ENCODE data around the gene UTP11. TPM values are rescaled to one million over a fixed set of nuclear protein-coding genes. Genes with fewer than 3 reads are reported as not detected.
A peak's percentile ranks its signal among the peaks of the same experiment; 100 is the strongest.
"Not testable (repeated sequence)": the region's sequence is repeated elsewhere in the genome, so short reads cannot be mapped to it uniquely, and the experiment has no call there.

Gene UTP11, protein sequence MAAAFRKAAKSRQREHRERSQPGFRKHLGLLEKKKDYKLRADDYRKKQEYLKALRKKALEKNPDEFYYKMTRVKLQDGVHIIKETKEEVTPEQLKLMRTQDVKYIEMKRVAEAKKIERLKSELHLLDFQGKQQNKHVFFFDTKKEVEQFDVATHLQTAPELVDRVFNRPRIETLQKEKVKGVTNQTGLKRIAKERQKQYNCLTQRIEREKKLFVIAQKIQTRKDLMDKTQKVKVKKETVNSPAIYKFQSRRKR
- polyA plus RNA-seq (2013) = 33.5 TPM

DNA sequence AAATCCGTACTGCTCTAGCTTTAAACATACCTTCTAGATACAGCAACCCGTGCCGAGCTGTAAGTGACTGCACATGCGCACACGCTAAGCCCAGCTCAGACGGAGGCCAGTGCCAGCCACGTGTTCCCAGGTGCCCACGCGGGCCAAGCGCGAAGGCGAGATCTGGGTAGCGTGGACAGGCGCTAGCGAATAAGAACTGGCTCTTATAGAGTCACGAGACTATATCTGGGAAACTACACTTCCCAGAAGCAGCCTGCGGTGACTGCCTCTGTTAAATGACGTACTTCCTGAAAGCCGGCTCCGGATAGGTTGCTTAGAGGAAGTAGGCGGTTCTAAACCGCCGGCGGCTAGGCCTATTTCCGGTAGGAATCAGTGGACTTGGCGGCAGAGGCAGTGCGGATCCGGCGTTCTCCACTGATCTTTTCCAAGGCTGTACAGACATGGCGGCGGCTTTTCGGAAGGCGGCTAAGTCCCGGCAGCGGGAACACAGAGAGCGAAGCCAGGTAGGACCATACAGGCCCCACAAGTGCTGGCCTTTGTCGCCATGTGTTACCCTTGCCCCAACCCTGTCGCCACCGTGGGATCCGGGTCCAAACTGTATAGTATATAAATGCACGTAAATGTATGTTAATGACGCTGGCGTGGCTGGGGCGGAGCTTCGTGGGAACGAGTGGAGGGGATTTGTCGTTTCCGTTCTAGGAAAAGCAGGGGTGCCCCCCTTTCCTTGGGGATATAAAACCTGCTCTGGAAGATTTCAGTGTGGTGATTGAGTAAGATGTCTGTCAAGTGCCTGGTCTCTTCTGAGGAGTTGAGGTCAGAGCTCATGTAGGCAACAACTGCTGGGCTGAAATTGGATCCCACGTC, at the start of gene UTP11:
Gene UTP11 (plus strand): TSS at position 372 of the 864 bp plus-strand sequence. CDS start 69 bp downstream, at position 441.
- peaks cover 0 to 30% (median 21%) of the 10 kb centered on the region in 4 experiments for H3K36me3 ChIP-seq (ENCODE audit: control insufficient read depth in 4 of 4, insufficient read depth in 4 of 4, low read length in 3 of 4)
- DNase-seq = peak; percentile 98 to 99 (median 98)
- H3K27ac ChIP-seq (ENCODE audit: insufficient read depth in 1 of 2, low read depth in 1 of 2, low read length in 2 of 2, poor library complexity in 1 of 2, severe bottlenecking in 2 of 2) = peak within 1 kb of the TSS; percentile 90 to 96
- H3K9me3 ChIP-seq (ENCODE audit: control extremely low read depth in 1 of 5, control insufficient read depth in 4 of 5, insufficient read depth in 2 of 5, low read depth in 1 of 5, low read length in 4 of 5) = no peaks in the 10 kb centered on the region
- H3K27me3 ChIP-seq (replicated peaks in 2 of 5; ENCODE audit: control insufficient read depth in 4 of 5, insufficient read depth in 5 of 5, low read length in 4 of 5) = no peaks in the 10 kb centered on the region
- 2% methylated on average over 49 of the region's 49 CpGs for WGBS (ENCODE audit: insufficient coverage)
- POLR2A ChIA-PET = interaction anchor here (0.8 to 3.1 kb wide), 5 partner anchors 11 to 23 kb away, joined by 3 to 17 read pairs (median 3); partner anchors contain the start of gene SF3A3
- CTCF ChIA-PET = interaction anchor here (23.3 kb wide), 1 partner anchor 16 kb away, joined by 445 read pairs; the partner anchor contains the start of gene SF3A3
- peak within 1 kb of the TSS; percentile 58 to 98 (median 84) for H3K4me3 ChIP-seq (ENCODE audit: control insufficient read depth in 1 of 7, extremely low read depth in 1 of 7, insufficient read depth in 4 of 7, low read depth in 2 of 7, low read length in 6 of 7)
- H3K4me1 ChIP-seq (ENCODE audit: control extremely low read depth in 1 of 4, control insufficient read depth in 4 of 4, insufficient read depth in 4 of 4, low read length in 3 of 4) = peaks cover 9 to 67% (median 46%) of the 10 kb centered on the region in 4 experiments

DNA sequence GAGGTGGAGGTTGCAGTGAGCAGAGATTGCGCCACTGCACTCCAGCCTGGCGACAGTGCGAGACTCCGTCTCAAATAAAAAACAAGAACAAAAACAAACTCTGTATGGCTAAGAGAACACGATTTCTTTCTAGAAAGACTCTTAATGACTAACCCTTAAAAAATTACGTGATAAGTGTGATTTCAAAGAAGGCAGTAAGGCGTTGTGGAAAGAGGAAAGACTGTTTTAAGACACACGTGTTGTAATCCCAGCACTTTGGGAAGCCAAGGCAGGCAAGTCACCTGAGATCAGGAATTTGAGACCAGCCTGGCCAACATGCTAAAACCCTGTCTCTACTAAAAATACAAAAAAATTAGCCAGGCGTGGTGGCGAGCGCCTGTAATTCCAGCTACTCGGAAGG, 48.4 kb upstream of the UTP11 start:
- H3K27me3 ChIP-seq (replicated peaks in 2 of 5; ENCODE audit: control insufficient read depth in 4 of 5, insufficient read depth in 5 of 5, low read length in 4 of 5); H3K4me1 ChIP-seq (ENCODE audit: control extremely low read depth in 1 of 4, control insufficient read depth in 4 of 4, insufficient read depth in 4 of 4, low read length in 3 of 4); CTCF ChIA-PET; POLR2A ChIA-PET; H3K9me3 ChIP-seq (ENCODE audit: control extremely low read depth in 1 of 5, control insufficient read depth in 4 of 5, insufficient read depth in 2 of 5, low read depth in 1 of 5, low read length in 4 of 5); H3K4me3 ChIP-seq (ENCODE audit: control insufficient read depth in 1 of 7, extremely low read depth in 1 of 7, insufficient read depth in 4 of 7, low read depth in 2 of 7, low read length in 6 of 7); H3K27ac ChIP-seq (ENCODE audit: insufficient read depth in 1 of 2, low read depth in 1 of 2, low read length in 2 of 2, poor library complexity in 1 of 2, severe bottlenecking in 2 of 2); DNase-seq: not testable (repeated sequence)
- peaks cover 19 to 64% (median 41%) of the 10 kb centered on the region in 4 experiments for H3K36me3 ChIP-seq (ENCODE audit: control insufficient read depth in 4 of 4, insufficient read depth in 4 of 4, low read length in 3 of 4)
- WGBS (ENCODE audit: insufficient coverage) = 84% methylated on average over 11 of the region's 12 CpGs

DNA sequence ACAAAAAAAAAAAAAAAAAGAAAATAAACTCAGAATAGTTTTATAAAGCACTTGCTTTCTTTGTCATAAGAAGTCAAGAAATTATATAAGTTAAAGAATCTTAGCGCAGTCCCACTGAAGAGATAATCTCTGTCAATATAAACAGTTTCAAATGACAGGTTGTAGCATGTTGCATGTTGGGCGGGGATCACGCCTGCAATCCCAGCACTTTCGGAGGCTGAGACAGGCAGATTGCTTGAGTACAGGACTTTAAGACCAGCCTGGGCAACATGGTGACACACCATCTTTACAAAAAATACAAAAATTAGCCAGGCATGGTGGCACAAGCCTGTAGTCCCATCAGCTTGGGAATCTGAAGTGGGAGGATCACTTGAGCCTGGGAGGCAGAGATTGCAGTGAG, 47.2 kb upstream of the UTP11 start:
- peaks cover 20 to 63% (median 38%) of the 10 kb centered on the region in 4 experiments for H3K36me3 ChIP-seq (ENCODE audit: control insufficient read depth in 4 of 4, insufficient read depth in 4 of 4, low read length in 3 of 4)
- no peak overlapping the region for H3K4me3 ChIP-seq (ENCODE audit: control insufficient read depth in 1 of 7, extremely low read depth in 1 of 7, insufficient read depth in 4 of 7, low read depth in 2 of 7, low read length in 6 of 7)
- no peak overlapping the region for H3K27ac ChIP-seq (ENCODE audit: insufficient read depth in 1 of 2, low read depth in 1 of 2, low read length in 2 of 2, poor library complexity in 1 of 2, severe bottlenecking in 2 of 2)
- WGBS (ENCODE audit: insufficient coverage) = 98% methylated on average over 4 of the region's 4 CpGs
- H3K27me3 ChIP-seq (replicated peaks in 2 of 5; ENCODE audit: control insufficient read depth in 4 of 5, insufficient read depth in 5 of 5, low read length in 4 of 5) = no peaks in the 10 kb centered on the region
- POLR2A ChIA-PET = no interaction called here
- CTCF ChIA-PET = interaction anchor here (1.6 kb wide), 1 partner anchor 12 kb away, joined by 6 read pairs; no protein-coding TSS in a partner anchor
- no peaks in the 10 kb centered on the region for H3K4me1 ChIP-seq (ENCODE audit: control extremely low read depth in 1 of 4, control insufficient read depth in 4 of 4, insufficient read depth in 4 of 4, low read length in 3 of 4)
- no peak for DNase-seq
- H3K9me3 ChIP-seq (ENCODE audit: control extremely low read depth in 1 of 5, control insufficient read depth in 4 of 5, insufficient read depth in 2 of 5, low read depth in 1 of 5, low read length in 4 of 5) = no peaks in the 10 kb centered on the region

DNA sequence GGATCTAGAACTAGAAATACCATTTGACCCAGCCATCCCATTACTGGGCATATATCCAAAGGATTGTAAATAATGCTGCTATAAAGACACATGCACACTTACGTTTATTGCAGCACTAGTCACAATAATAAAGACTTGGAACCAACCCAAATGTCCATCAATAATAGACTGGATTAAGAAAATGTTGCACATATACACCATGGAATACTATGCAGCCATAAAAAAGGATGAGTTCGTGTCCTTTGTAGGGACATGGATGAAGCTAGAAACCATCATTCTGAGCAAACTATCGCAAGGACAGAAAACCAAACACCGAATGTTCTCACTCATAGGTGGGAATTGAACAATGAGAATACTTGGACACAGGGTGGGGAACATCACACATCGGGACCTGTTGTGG, 38.9 kb upstream of the UTP11 start:
- H3K27me3 ChIP-seq (replicated peaks in 2 of 5; ENCODE audit: control insufficient read depth in 4 of 5, insufficient read depth in 5 of 5, low read length in 4 of 5); H3K4me1 ChIP-seq (ENCODE audit: control extremely low read depth in 1 of 4, control insufficient read depth in 4 of 4, insufficient read depth in 4 of 4, low read length in 3 of 4); DNase-seq; H3K27ac ChIP-seq (ENCODE audit: insufficient read depth in 1 of 2, low read depth in 1 of 2, low read length in 2 of 2, poor library complexity in 1 of 2, severe bottlenecking in 2 of 2); H3K9me3 ChIP-seq (ENCODE audit: control extremely low read depth in 1 of 5, control insufficient read depth in 4 of 5, insufficient read depth in 2 of 5, low read depth in 1 of 5, low read length in 4 of 5); H3K4me3 ChIP-seq (ENCODE audit: control insufficient read depth in 1 of 7, extremely low read depth in 1 of 7, insufficient read depth in 4 of 7, low read depth in 2 of 7, low read length in 6 of 7); POLR2A ChIA-PET: not testable (repeated sequence)
- WGBS (ENCODE audit: insufficient coverage) = no CpG with 5 or more reads among the region's 5 CpGs
- CTCF ChIA-PET = interaction anchor here (1.5 kb wide), 1 partner anchor 93 kb away, joined by 4 read pairs; no protein-coding TSS in a partner anchor
- peaks cover 14 to 54% (median 45%) of the 10 kb centered on the region in 4 experiments for H3K36me3 ChIP-seq (ENCODE audit: control insufficient read depth in 4 of 4, insufficient read depth in 4 of 4, low read length in 3 of 4)

DNA sequence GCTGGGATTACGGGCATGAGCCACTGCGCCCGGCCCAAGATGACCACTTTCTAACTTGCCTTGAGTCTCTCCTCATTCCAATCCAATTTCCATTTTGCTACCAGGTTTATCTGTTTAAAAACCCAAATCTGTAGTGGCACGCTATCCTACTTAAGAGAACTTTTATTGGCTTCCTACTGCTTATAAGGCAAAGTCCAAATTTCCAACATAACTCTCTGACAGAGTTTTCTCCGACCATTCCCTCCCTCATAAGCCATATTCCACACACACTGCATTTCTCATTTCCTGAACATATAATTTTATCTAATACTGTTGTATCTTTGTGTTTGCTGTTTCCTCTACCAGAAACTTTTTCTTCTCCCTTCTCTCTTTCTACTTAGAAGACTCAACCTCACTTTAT, 38.0 kb upstream of the UTP11 start:
- H3K36me3 ChIP-seq (ENCODE audit: control insufficient read depth in 4 of 4, insufficient read depth in 4 of 4, low read length in 3 of 4) = peaks cover 14 to 53% (median 45%) of the 10 kb centered on the region in 4 experiments
- no peaks in the 10 kb centered on the region for H3K27me3 ChIP-seq (replicated peaks in 2 of 5; ENCODE audit: control insufficient read depth in 4 of 5, insufficient read depth in 5 of 5, low read length in 4 of 5)
- no peaks in the 10 kb centered on the region for H3K4me1 ChIP-seq (ENCODE audit: control extremely low read depth in 1 of 4, control insufficient read depth in 4 of 4, insufficient read depth in 4 of 4, low read length in 3 of 4)
- whole genome bisulfite sequencing (ENCODE audit: insufficient coverage) = 100% methylated on average over 4 of the region's 5 CpGs
- ChIA-PET CTCF (interaction anchor here (1.3 kb wide), 1 partner anchor 17 kb away, joined by 7 read pairs; no protein-coding TSS in a partner anchor), POLR2A (no interaction called here)
- no peak overlapping the region for H3K27ac ChIP-seq (ENCODE audit: insufficient read depth in 1 of 2, low read depth in 1 of 2, low read length in 2 of 2, poor library complexity in 1 of 2, severe bottlenecking in 2 of 2)
- no peak overlapping the region for H3K4me3 ChIP-seq (ENCODE audit: control insufficient read depth in 1 of 7, extremely low read depth in 1 of 7, insufficient read depth in 4 of 7, low read depth in 2 of 7, low read length in 6 of 7)
- no peak for DNase-seq
- H3K9me3 ChIP-seq (ENCODE audit: control extremely low read depth in 1 of 5, control insufficient read depth in 4 of 5, insufficient read depth in 2 of 5, low read depth in 1 of 5, low read length in 4 of 5) = no peaks in the 10 kb centered on the region

DNA sequence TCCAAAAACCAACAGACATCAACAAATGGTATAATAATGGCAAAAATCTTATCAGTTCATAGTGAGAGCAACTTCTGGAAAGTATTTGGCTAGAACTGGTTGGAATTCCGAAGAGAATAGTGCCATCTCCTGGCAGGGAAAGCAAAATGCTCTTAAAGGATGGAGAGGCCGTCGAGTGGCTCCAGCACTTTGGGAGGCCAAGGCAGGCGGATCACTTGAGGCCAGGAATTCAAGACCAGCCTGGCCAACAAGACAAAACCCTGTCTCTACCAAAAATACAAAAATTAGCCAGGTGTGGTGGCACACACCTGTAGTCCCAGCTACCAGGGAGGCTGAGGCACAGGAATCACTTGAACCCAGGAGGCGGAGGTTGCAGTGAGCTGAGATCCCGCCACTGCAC, 37.5 kb upstream of the UTP11 start:
- H3K36me3 ChIP-seq (ENCODE audit: control insufficient read depth in 4 of 4, insufficient read depth in 4 of 4, low read length in 3 of 4) = peaks cover 12 to 53% (median 47%) of the 10 kb centered on the region in 4 experiments
- H3K4me1 ChIP-seq (ENCODE audit: control extremely low read depth in 1 of 4, control insufficient read depth in 4 of 4, insufficient read depth in 4 of 4, low read length in 3 of 4); H3K27me3 ChIP-seq (replicated peaks in 2 of 5; ENCODE audit: control insufficient read depth in 4 of 5, insufficient read depth in 5 of 5, low read length in 4 of 5); H3K27ac ChIP-seq (ENCODE audit: insufficient read depth in 1 of 2, low read depth in 1 of 2, low read length in 2 of 2, poor library complexity in 1 of 2, severe bottlenecking in 2 of 2); H3K4me3 ChIP-seq (ENCODE audit: control insufficient read depth in 1 of 7, extremely low read depth in 1 of 7, insufficient read depth in 4 of 7, low read depth in 2 of 7, low read length in 6 of 7); H3K9me3 ChIP-seq (ENCODE audit: control extremely low read depth in 1 of 5, control insufficient read depth in 4 of 5, insufficient read depth in 2 of 5, low read depth in 1 of 5, low read length in 4 of 5): not testable (repeated sequence)
- DNase-seq = peak; percentile 58 to 74 (median 69)
- WGBS (ENCODE audit: insufficient coverage) = 51% methylated on average over 3 of the region's 6 CpGs
- CTCF ChIA-PET = interaction anchor here (0.8 to 1.4 kb wide), 6 partner anchors 16 to 89 kb away, joined by 3 to 7 read pairs (median 4); no protein-coding TSS in a partner anchor
- POLR2A ChIA-PET = interaction anchor here (0.6 kb wide), 1 partner anchor 39 kb away, joined by 3 read pairs; no protein-coding TSS in a partner anchor
